Trophoblast cell (in vitro differentiated cells and primary cell): ENCODE measurements around the gene HRAS.

ENCODE experiments used
- DNase-seq, 2 donors: peaks; one replicate each; pipeline ENCODE4 v3.0.0-alpha.2; 2016
- H2AFZ ChIP-seq: 2 replicates; pipeline ENCODE4 v1.6.1; 2013; ENCODE audit warnings: low read length, moderate library complexity, mild to moderate bottlenecking; ENCODE audit not compliant: insufficient read depth, poor library complexity
- H2AK5ac ChIP-seq: 2 replicates; pipeline ENCODE4 v1.6.1; 2013; ENCODE audit warnings: mild to moderate bottlenecking, low read length
- H2BK120ac ChIP-seq: 2 replicates; pipeline ENCODE4 v1.6.1; 2013; ENCODE audit warnings: low read length, mild to moderate bottlenecking, moderate library complexity; ENCODE audit not compliant: insufficient read depth, poor library complexity
- H2BK12ac ChIP-seq: 2 replicates; pipeline ENCODE4 v1.6.1; 2013; ENCODE audit warnings: mild to moderate bottlenecking, low read length, moderate library complexity
- H2BK5ac ChIP-seq: 2 replicates; pipeline ENCODE4 v1.6.1; 2013; ENCODE audit warnings: low read length, low read depth, moderate library complexity, mild to moderate bottlenecking; ENCODE audit not compliant: poor library complexity
- H3K14ac ChIP-seq: 2 replicates; pipeline ENCODE4 v1.6.1; 2013; ENCODE audit warnings: mild to moderate bottlenecking, low read length
- H3K18ac ChIP-seq: 2 replicates; pipeline ENCODE4 v1.6.1; 2013; ENCODE audit warnings: mild to moderate bottlenecking, low read length
- H3K23ac ChIP-seq: 2 replicates; pipeline ENCODE4 v1.6.1; 2013; ENCODE audit warnings: low read length
- H3K27ac ChIP-seq: 2 replicates; pipeline ENCODE4 v1.5.1; 2013; ENCODE audit warnings: low read depth, mild to moderate bottlenecking, inconsistent platforms, low read length, moderate library complexity
- H3K27me3 ChIP-seq: 2 replicates; pipeline ENCODE4 v1.6.1; 2013; ENCODE audit warnings: inconsistent platforms, mild to moderate bottlenecking, low read length, moderate library complexity; ENCODE audit not compliant: insufficient read depth
- H3K36me3 ChIP-seq, 2 experiments: 1 replicate in 1 of 2; 2 replicates in 1 of 2; pipeline ENCODE4 v1.6.1; 2013; ENCODE audit warnings: low read length in 2 of 2, mild to moderate bottlenecking in 2 of 2, moderate library complexity in 1 of 2; ENCODE audit not compliant: insufficient read depth in 2 of 2, control insufficient read depth in 1 of 2
- H3K4ac ChIP-seq: 2 replicates; pipeline ENCODE4 v1.6.1; 2013; ENCODE audit warnings: low read depth, mild to moderate bottlenecking, low read length, moderate library complexity
- H3K4me1 ChIP-seq, 2 experiments: 1 replicate in 1 of 2; 2 replicates in 1 of 2; pipeline ENCODE4 v1.6.1; 2013; ENCODE audit warnings: low read length in 2 of 2, mild to moderate bottlenecking in 2 of 2, moderate library complexity in 1 of 2; ENCODE audit not compliant: insufficient read depth in 2 of 2, control insufficient read depth in 1 of 2
- H3K4me2 ChIP-seq: 2 replicates; pipeline ENCODE4 v1.6.1; 2013; ENCODE audit warnings: inconsistent platforms, mild to moderate bottlenecking, low read length, moderate library complexity
- H3K4me3 ChIP-seq: 2 replicates; pipeline ENCODE4 v1.5.1; 2013; ENCODE audit warnings: mild to moderate bottlenecking, low read depth, low read length, inconsistent platforms
- H3K79me1 ChIP-seq: one replicate; pipeline ENCODE4 v1.6.1; 2013; ENCODE audit warnings: low read length
- H3K79me2 ChIP-seq: 2 replicates; pipeline ENCODE4 v1.6.1; 2013; ENCODE audit warnings: low read length, mild to moderate bottlenecking; ENCODE audit not compliant: control insufficient read depth, insufficient read depth, poor library complexity
- H3K9ac ChIP-seq: 2 replicates; pipeline ENCODE4 v1.6.1; 2013; ENCODE audit warnings: mild to moderate bottlenecking, low read length
- H3K9me3 ChIP-seq: 2 replicates; pipeline ENCODE4 v1.6.1; 2013; ENCODE audit warnings: low read depth, mild to moderate bottlenecking, control low read depth, inconsistent platforms, low read length; ENCODE audit not compliant: insufficient read depth
- H4K12ac ChIP-seq: 2 replicates; pipeline ENCODE4 v1.6.1; 2013; ENCODE audit warnings: low read depth, mild to moderate bottlenecking, low read length, moderate library complexity
- H4K8ac ChIP-seq: 2 replicates; pipeline ENCODE4 v1.6.1; 2013; ENCODE audit warnings: low read depth, mild to moderate bottlenecking, low read length, moderate library complexity
- H4K91ac ChIP-seq: one replicate; pipeline ENCODE4 v1.6.1; 2013; ENCODE audit warnings: low read depth, mild to moderate bottlenecking, low read length, moderate library complexity
- whole genome bisulfite sequencing: extraction: QIAGEN DNeasy Blood & Tissue Kit; methylation state at CpG from one replicate; pipeline ENCODE4 v1.1.7; 2013; ENCODE audit warnings: missing lambda C conversion rate; ENCODE audit not compliant: insufficient read length, insufficient coverage; ENCODE audit errors: extremely low coverage; 5-methylcytosine and 5-hydroxymethylcytosine counted together

Gene HRAS

DNA sequence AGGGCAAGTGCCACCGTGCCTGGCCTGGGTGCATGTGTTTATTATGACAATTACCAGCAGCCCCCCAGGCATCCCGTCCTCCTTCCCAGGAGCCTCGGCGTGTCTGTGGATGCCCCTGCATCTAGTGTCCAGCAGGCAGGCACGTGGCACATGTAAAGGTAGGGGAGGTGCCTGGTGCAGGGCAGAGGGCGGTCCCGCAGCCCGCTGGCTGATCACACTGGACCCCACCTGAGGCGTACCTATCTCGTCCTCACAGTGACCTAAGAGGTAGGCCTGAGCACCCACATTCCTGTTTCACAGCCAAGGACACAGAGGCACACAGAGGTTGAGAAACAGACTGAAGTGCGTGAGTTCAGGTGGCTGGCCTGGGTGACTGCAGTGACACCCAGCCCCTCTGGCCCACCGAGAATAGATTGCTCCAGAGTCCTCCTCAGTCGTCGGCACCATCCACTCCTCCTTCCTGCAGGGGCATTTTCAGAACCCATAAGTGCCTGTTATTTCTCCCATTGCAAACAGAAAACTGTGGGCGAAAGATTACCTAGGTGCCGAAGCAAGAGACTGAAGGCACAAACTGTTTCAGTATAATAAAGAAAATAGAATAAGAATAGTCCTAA is 37.9 kb upstream of the HRAS start:
- Histone ChIP-seq H4K91ac (no peak overlapping the region), H2AK5ac (no peak overlapping the region), H3K4me3 (no peak overlapping the region), H3K79me2 (peaks cover 32% of the 10 kb centered on the region), H2BK12ac (no peak overlapping the region), H3K18ac (no peak overlapping the region), H3K27ac (no peak overlapping the region), H3K4ac (no peak overlapping the region), H3K79me1 (peaks cover 14% of the 10 kb centered on the region), H2AFZ (no peak overlapping the region), H3K4me2 (no peak overlapping the region), H3K14ac (no peak overlapping the region), H4K8ac (no peak overlapping the region), H3K9ac (no peak overlapping the region), H2BK5ac (no peak overlapping the region), H3K27me3 (no peaks in the 10 kb centered on the region), H3K4me1 (peaks cover 28 to 39% of the 10 kb centered on the region in 2 experiments), H4K12ac (no peak overlapping the region), H3K23ac (no peak overlapping the region), H3K36me3 (peaks cover under 1 to 3% of the 10 kb centered on the region in 2 experiments), H3K9me3 (peaks cover 4% of the 10 kb centered on the region), H2BK120ac (no peak overlapping the region)
- DNase-seq = no peak
- no CpG with 5 or more reads among the region's 16 CpGs for WGBS

DNA sequence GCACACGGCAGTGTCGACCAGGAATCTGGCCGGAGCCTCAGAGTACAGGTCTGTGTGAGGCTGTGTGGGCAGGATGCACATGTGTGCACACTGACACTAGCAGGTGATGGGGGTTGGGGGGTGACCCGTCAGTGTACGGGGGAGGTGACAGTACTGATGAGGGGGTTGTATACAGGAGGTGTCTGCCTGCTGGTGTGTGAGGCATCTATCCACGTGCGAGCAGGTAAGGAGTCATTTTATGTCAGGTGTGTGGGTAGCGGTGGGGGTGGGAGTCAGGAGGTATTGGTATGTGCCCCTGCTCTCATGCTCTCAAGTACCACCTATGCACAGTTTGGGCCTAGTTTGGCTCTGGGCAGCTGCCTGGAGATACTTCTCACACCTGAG is 36.4 kb upstream of the HRAS start:
- Histone ChIP-seq H4K91ac (no peak overlapping the region), H3K79me1 (peaks cover 19% of the 10 kb centered on the region), H3K79me2 (peaks cover 20% of the 10 kb centered on the region), H3K36me3 (peaks cover 0 to 5% of the 10 kb centered on the region in 2 experiments), H3K4me3 (no peak overlapping the region), H2BK12ac (no peak overlapping the region), H3K4ac (no peak overlapping the region), H3K18ac (no peak overlapping the region), H2AK5ac (no peak overlapping the region), H3K9ac (no peak overlapping the region), H3K9me3 (peaks cover 8% of the 10 kb centered on the region), H3K27me3 (no peaks in the 10 kb centered on the region), H2BK120ac (no peak overlapping the region), H2AFZ (no peak overlapping the region), H3K27ac (no peak overlapping the region), H3K4me2 (no peak overlapping the region), H4K12ac (no peak overlapping the region), H3K4me1 (peaks cover 21 to 40% of the 10 kb centered on the region in 2 experiments), H3K23ac (no peak overlapping the region), H4K8ac (no peak overlapping the region), H2BK5ac (no peak overlapping the region), H3K14ac (no peak overlapping the region)
- WGBS = no CpG with 5 or more reads among the region's 8 CpGs
- no peak for DNase-seq

DNA sequence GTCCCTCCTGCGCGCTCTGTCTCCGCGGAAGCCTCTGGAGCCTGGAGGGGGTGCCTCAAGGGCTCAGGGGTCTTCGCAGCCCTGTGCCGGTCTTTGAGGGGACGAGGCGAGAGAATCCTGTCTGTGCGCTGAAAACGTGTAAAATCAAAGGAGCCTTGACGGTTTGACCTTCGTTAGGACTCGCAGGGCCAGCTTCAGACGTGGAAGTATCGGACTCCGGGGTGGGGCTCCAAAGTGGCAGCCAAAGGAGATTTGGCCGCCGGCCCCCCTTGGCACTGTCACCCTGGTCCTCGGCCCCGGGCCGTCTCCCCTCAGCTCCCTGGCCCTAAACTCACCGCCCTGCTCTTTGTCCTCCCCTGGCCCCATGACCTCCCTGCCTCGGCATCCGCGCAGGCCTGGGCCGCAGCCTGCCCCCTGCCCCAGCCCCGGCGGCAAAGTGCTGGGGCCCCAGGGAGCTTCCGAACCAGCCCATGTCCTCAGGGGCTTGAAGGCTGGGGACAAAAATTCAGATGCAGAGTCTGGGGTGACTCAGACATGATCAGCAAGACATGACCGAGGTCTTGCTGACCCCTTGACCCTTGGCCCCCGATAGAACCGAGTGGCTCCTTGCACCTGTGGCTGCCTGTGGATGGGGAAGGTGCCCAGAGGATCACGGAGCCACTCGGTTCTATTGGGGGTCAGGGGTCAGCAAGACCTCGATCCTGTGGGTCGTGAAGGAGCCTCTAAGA is 33.9 kb upstream of the HRAS start:
- H3K4me3 ChIP-seq = peak overlapping the region; percentile 76
- peak overlapping the region; percentile 81 for H4K8ac ChIP-seq
- peak overlapping the region; percentile 74 for H2BK5ac ChIP-seq
- peak overlapping the region; percentile 67 for H2AK5ac ChIP-seq
- peak overlapping the region; percentile 87 for H3K4me2 ChIP-seq
- H4K91ac ChIP-seq = peak overlapping the region; percentile 97
- peak overlapping the region; percentile 85 for H3K14ac ChIP-seq
- peak overlapping the region; percentile 78 for H2BK120ac ChIP-seq
- peak overlapping the region; percentile 43 for H3K18ac ChIP-seq
- no peak overlapping the region for H3K23ac ChIP-seq
- no peaks in the 10 kb centered on the region for H3K27me3 ChIP-seq
- peak overlapping the region; percentile 84 for H3K9ac ChIP-seq
- peaks cover 6% of the 10 kb centered on the region for H3K79me2 ChIP-seq
- peaks cover 16% of the 10 kb centered on the region for H3K79me1 ChIP-seq
- peak; percentile 57 to 62 for DNase-seq
- H3K36me3 ChIP-seq = peaks cover 0 to 5% of the 10 kb centered on the region in 2 experiments
- WGBS = no CpG with 5 or more reads among the region's 36 CpGs
- H3K4me1 ChIP-seq = peaks cover 25 to 46% of the 10 kb centered on the region in 2 experiments
- H4K12ac ChIP-seq = peak overlapping the region; percentile 55
- peaks cover 8% of the 10 kb centered on the region for H3K9me3 ChIP-seq
- peak overlapping the region; percentile 78 for H3K4ac ChIP-seq
- H2AFZ ChIP-seq = peak overlapping the region; percentile 19
- peak overlapping the region; percentile 88 for H3K27ac ChIP-seq
- H2BK12ac ChIP-seq = peak overlapping the region; percentile 14

DNA sequence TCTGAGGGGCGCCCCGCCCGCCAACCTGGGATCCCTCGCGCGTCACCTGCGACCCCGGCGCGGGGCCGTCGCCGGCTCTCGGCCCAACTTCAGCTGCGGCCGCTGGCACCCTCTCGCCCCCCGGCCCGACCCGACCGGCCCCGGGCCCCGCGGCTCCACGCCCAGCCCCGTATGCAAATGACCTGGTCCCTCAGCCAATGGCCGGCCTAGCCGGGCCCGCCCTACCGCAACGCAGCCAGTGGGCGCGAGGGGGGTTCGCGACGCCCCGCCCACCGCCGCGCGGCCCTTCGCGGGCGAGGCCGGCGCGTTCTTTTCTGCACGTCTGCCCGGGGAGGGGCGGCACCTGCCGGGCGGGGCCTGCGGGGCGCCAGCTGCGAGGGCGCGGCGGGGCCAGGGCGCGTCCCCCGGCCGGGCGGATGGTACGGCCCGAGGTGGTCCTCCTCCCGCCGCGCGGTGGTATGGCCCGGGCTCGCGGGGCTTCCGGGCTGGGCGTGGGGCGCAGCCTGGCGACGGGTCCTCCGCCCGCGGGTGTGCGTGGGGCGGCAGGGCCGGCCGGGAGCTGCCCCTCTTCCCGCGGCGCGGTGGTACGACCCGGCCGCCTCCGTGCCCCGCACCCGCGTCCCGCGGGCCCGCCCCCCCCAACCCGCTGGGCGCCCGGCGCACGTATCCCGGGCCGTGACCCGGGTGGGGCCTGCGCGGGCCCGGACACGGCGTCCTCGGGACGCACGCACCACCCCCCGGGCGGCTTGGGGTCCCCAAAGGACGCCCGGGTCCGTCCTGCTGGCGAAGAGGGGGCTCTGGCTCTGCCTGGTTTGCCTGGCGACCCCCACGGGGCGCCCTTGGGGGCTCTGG is 33.2 kb upstream of the HRAS start:
- Histone ChIP-seq H3K23ac (no peak overlapping the region), H3K9ac (peak overlapping the region; percentile 84), H3K27me3 (no peaks in the 10 kb centered on the region), H3K27ac (peak overlapping the region; percentile 88), H3K9me3 (peaks cover 8% of the 10 kb centered on the region), H2AK5ac (peak overlapping the region; percentile 12), H3K14ac (peak overlapping the region; percentile 85), H2AFZ (peak overlapping the region; percentile 19), H3K4me3 (peak overlapping the region; percentile 91), H2BK12ac (peak overlapping the region; percentile 14), H4K91ac (peak overlapping the region; percentile 97), H3K18ac (peak overlapping the region; percentile 51), H3K4me1 (peaks cover 32 to 52% of the 10 kb centered on the region in 2 experiments), H3K36me3 (peaks cover 4 to 9% of the 10 kb centered on the region in 2 experiments), H4K8ac (peak overlapping the region; percentile 81), H3K4me2 (peak overlapping the region; percentile 99), H3K79me2 (peaks cover 6% of the 10 kb centered on the region), H2BK5ac (peak overlapping the region; percentile 74), H2BK120ac (peak overlapping the region; percentile 78), H4K12ac (peak overlapping the region; percentile 55), H3K4ac (peak overlapping the region; percentile 78), H3K79me1 (peaks cover 21% of the 10 kb centered on the region)
- no CpG with 5 or more reads among the region's 123 CpGs for WGBS
- peak; percentile 93 to 97 for DNase-seq
